ENCODE measurements around the gene PPP2R5C. TPM values are rescaled to one million over a fixed set of nuclear protein-coding genes. Genes with fewer than 3 reads are reported as not detected.

The PPP2R5C gene
- total RNA-seq, 1 donor from 2014 or later: 134 TPM

DNA sequence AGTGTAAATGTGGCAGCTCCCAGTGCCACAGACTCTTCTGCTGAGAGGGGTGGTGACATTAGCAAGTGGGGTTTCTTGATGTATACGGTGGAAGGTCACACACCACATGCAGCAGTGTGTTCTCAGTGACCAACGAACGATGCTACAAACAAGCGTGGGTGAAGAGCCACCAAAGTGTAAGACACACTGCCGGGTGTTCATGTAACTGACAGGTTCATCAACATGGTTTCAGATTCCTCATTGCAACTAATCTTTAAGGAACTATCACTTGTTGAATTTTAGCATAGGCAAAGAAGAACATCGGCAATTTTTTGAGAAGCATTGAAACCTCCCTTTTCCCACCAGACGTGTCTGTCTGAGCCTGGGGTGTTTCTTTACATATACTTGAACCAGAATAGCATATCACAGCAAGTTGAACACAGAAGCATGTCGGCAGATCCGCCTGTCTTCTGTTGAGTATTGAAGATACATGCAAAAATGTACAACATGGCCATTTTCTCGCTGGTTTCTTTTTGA is 58.8 kb downstream of the PPP2R5C start:
- no peak for DNase-seq (ENCODE audit: low read depth, low spot score)
- H3K27me3 Mint-ChIP-seq (ENCODE audit: low read depth): no peaks in the 10 kb centered on the region
- no peak overlapping the region for H3K27ac Mint-ChIP-seq (ENCODE audit: unreplicated experiment)
- no peaks in the 10 kb centered on the region for H3K9me3 Mint-ChIP-seq
- peaks cover 12% of the 10 kb centered on the region for H3K36me3 Mint-ChIP-seq (ENCODE audit: low read depth)
- no peaks in the 10 kb centered on the region for H3K4me1 Mint-ChIP-seq
- TF ChIP-seq, protein P1, sequence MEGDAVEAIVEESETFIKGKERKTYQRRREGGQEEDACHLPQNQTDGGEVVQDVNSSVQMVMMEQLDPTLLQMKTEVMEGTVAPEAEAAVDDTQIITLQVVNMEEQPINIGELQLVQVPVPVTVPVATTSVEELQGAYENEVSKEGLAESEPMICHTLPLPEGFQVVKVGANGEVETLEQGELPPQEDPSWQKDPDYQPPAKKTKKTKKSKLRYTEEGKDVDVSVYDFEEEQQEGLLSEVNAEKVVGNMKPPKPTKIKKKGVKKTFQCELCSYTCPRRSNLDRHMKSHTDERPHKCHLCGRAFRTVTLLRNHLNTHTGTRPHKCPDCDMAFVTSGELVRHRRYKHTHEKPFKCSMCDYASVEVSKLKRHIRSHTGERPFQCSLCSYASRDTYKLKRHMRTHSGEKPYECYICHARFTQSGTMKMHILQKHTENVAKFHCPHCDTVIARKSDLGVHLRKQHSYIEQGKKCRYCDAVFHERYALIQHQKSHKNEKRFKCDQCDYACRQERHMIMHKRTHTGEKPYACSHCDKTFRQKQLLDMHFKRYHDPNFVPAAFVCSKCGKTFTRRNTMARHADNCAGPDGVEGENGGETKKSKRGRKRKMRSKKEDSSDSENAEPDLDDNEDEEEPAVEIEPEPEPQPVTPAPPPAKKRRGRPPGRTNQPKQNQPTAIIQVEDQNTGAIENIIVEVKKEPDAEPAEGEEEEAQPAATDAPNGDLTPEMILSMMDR (conservative IDR thresholded peaks at IDR 0.05): no peak
- H3K4me3 Mint-ChIP-seq: no peak overlapping the region

DNA sequence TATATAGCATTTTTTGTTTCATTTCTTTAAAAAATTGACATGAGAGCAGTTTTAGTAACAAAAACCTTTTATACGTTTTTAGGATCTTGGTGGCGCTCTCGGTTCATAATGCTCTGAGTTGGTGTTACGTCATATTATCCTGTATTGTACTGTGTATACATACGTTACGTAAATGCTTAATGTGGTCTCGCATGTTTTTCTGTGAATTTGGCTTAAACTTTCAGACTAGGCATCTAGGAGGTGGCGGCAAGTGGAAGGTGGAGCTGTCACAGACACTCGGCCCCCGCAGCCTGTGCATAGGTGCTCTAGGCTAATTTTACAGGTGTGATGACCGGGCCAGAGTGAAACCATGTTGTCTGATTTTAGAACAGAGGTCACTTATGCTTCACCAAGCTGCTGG is 60.0 kb downstream of the PPP2R5C start:
- TF ChIP-seq, protein P1 (conservative IDR thresholded peaks at IDR 0.05): no peak
- Mint-ChIP-seq H3K27me3 (ENCODE audit: low read depth) (no peaks in the 10 kb centered on the region), H3K4me1 (no peaks in the 10 kb centered on the region), H3K9me3 (peaks cover 8% of the 10 kb centered on the region), H3K27ac (ENCODE audit: unreplicated experiment) (no peak overlapping the region), H3K4me3 (no peak overlapping the region), H3K36me3 (ENCODE audit: low read depth) (peaks cover 24% of the 10 kb centered on the region)
- DNase-seq (ENCODE audit: low read depth, low spot score): no peak

DNA sequence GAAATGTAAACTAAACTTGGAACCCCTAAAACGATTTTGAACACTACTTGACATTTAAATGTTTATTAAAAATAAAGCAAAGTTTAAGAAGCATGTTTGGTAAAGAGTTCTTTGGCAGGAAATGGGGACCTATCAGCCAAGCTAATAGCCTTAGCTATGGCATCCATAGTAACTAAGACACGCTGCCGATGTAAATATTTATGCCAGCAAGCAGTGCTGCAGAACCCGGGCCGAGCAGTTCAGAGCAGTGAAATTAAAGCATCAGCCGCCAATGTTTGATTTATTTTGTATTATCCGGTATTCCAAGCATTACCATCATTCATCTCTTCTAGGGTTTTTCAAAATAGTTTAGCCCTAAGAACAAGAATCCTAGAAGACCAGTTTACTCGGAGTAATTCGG is 61.6 kb downstream of the PPP2R5C start:
- TF ChIP-seq, protein P1 (conservative IDR thresholded peaks at IDR 0.05): no peak
- Mint-ChIP-seq H3K27ac (ENCODE audit: unreplicated experiment) (no peak overlapping the region), H3K36me3 (ENCODE audit: low read depth) (peaks cover 27% of the 10 kb centered on the region), H3K27me3 (ENCODE audit: low read depth) (no peaks in the 10 kb centered on the region), H3K4me1 (no peaks in the 10 kb centered on the region), H3K9me3 (peaks cover 8% of the 10 kb centered on the region), H3K4me3 (no peak overlapping the region)
- DNase-seq (ENCODE audit: low read depth, low spot score): no peak

DNA sequence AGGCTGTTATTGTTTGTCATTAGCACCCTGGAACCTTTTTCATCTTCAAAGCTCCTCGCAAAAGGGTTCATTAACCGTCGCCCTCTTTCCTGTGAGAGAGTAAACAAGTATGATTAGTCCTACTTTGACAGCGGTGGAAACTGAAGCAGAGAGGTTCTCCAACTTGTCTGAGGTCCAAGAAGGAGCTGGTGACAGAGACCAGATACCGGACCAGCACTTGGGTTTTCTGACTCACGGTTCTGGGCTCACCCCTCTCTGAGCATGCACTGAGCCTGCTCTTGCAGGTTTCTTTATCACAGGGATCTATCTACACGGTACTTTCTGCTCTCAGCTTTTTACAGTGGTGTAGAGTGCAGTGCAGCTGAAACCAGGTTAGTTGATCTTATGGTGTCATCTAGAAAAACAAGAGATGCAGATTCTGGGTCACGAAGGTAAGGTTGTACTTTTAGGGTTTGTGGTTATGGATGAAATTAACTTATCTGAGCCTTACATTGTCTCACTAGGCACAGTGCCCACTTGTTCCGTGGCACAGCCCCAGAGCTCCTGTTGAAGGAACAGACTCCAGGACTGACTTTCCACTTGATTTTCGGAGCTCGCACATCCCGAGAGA is 62.1 kb downstream of the PPP2R5C start:
- DNase-seq (ENCODE audit: low read depth, low spot score): no peak
- Mint-ChIP-seq H3K27ac (ENCODE audit: unreplicated experiment) (peak overlapping the region; percentile 36), H3K36me3 (ENCODE audit: low read depth) (peaks cover 27% of the 10 kb centered on the region), H3K4me1 (no peaks in the 10 kb centered on the region), H3K9me3 (peaks cover 8% of the 10 kb centered on the region), H3K27me3 (ENCODE audit: low read depth) (no peaks in the 10 kb centered on the region), H3K4me3 (no peak overlapping the region)
- TF ChIP-seq, protein P1 (conservative IDR thresholded peaks at IDR 0.05): no peak

DNA sequence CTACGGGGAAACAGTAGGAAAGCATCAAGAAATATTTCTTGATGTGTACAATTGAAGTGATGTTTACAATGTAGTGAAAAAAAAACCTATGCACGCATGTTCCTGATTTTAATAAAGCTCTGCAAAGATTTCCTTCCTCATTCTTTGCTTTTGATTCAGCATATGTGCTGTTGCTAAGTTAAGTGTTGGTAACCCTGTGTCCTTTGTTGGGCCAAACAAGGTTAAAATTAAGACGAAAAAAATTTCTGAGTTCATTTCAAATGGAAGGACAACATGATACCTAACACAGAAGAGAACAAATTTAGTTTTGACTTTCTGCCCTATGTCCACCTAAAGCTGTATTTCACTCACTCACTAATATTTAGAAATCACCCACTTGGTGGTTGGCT is 62.8 kb downstream of the PPP2R5C start:
- H3K27me3 Mint-ChIP-seq (ENCODE audit: low read depth): no peaks in the 10 kb centered on the region
- no peak for DNase-seq (ENCODE audit: low read depth, low spot score)
- no peaks in the 10 kb centered on the region for H3K4me1 Mint-ChIP-seq
- peaks cover 27% of the 10 kb centered on the region for H3K36me3 Mint-ChIP-seq (ENCODE audit: low read depth)
- no peak overlapping the region for H3K4me3 Mint-ChIP-seq
- no peak overlapping the region for H3K27ac Mint-ChIP-seq (ENCODE audit: unreplicated experiment)
- TF ChIP-seq, protein P1 (conservative IDR thresholded peaks at IDR 0.05): no peak
- peaks cover 8% of the 10 kb centered on the region for H3K9me3 Mint-ChIP-seq

Measured in neural crest cell (in vitro differentiated cells).